ENCODE measurements around the gene MESD.
A peak's percentile ranks its signal among the peaks of the same experiment; 100 is the strongest.

Gene MESD

GRCh38 chr15:80989518-80990478 is at the start of gene MESD:
TSS of gene MESD (minus strand) at chr15:80989819. CDS start at chr15:80989791, 28 bp downstream.
- H3K36me3 ChIP-seq (ENCODE audit: control insufficient read depth in 5 of 5, insufficient read depth in 5 of 5, low read length in 5 of 5) = peaks cover 0 to 4% (median 0%) of the 10 kb centered on the region in 5 donors
- H3K27ac ChIP-seq (ENCODE audit: low read depth, low read length) = peak within 1 kb of the TSS; percentile 99
- no peaks in the 10 kb centered on the region for H3K9me3 ChIP-seq (ENCODE audit: control insufficient read depth in 5 of 5, low read length in 5 of 5)
- no peaks in the 10 kb centered on the region for H3K27me3 ChIP-seq (ENCODE audit: control insufficient read depth in 5 of 5, insufficient read depth in 4 of 5, low read length in 5 of 5)
- H3K9ac ChIP-seq (ENCODE audit: low read length in 5 of 5) = peak within 1 kb of the TSS; percentile 73 to 93 (median 86)
- peak within 1 kb of the TSS; percentile 94 to 99 (median 95) for H3K4me3 ChIP-seq (ENCODE audit: low read depth in 1 of 5, low read length in 5 of 5)
- H3K4me1 ChIP-seq (ENCODE audit: control insufficient read depth in 5 of 5, insufficient read depth in 5 of 5, low read length in 5 of 5) = peaks cover 5 to 57% (median 53%) of the 10 kb centered on the region in 5 donors

- no peak overlapping the region for H3K9ac ChIP-seq (ENCODE audit: low read length in 5 of 5)
- H3K4me1 ChIP-seq (ENCODE audit: control insufficient read depth in 5 of 5, insufficient read depth in 5 of 5, low read length in 5 of 5) = peaks cover 0 to 21% (median 9%) of the 10 kb centered on the region in 5 donors
- H3K36me3 ChIP-seq (ENCODE audit: control insufficient read depth in 5 of 5, insufficient read depth in 5 of 5, low read length in 5 of 5) = no peaks in the 10 kb centered on the region
- no peaks in the 10 kb centered on the region for H3K27me3 ChIP-seq (ENCODE audit: control insufficient read depth in 5 of 5, insufficient read depth in 4 of 5, low read length in 5 of 5)
- no peaks in the 10 kb centered on the region for H3K9me3 ChIP-seq (ENCODE audit: control insufficient read depth in 5 of 5, low read length in 5 of 5)
- H3K4me3 ChIP-seq (ENCODE audit: low read depth in 1 of 5, low read length in 5 of 5) = no peak overlapping the region
- H3K27ac ChIP-seq (ENCODE audit: low read depth, low read length) = no peak overlapping the region
Measured at GRCh38 chr15:81038975-81039607, 49.5 kb upstream of the MESD start.

- no peaks in the 10 kb centered on the region for H3K27me3 ChIP-seq (ENCODE audit: control insufficient read depth in 5 of 5, insufficient read depth in 4 of 5, low read length in 5 of 5)
- H3K4me3 ChIP-seq (ENCODE audit: low read depth in 1 of 5, low read length in 5 of 5) = no peak overlapping the region
- no peaks in the 10 kb centered on the region for H3K9me3 ChIP-seq (ENCODE audit: control insufficient read depth in 5 of 5, low read length in 5 of 5)
- H3K27ac ChIP-seq (ENCODE audit: low read depth, low read length) = no peak overlapping the region
- H3K4me1 ChIP-seq (ENCODE audit: control insufficient read depth in 5 of 5, insufficient read depth in 5 of 5, low read length in 5 of 5) = peaks cover 2 to 29% (median 12%) of the 10 kb centered on the region in 5 donors
- no peak overlapping the region for H3K9ac ChIP-seq (ENCODE audit: low read length in 5 of 5)
- no peaks in the 10 kb centered on the region for H3K36me3 ChIP-seq (ENCODE audit: control insufficient read depth in 5 of 5, insufficient read depth in 5 of 5, low read length in 5 of 5)
Measured at GRCh38 chr15:81037952-81038743, 48.5 kb upstream of the MESD start.

- no peaks in the 10 kb centered on the region for H3K27me3 ChIP-seq (ENCODE audit: control insufficient read depth in 5 of 5, insufficient read depth in 4 of 5, low read length in 5 of 5)
- H3K36me3 ChIP-seq (ENCODE audit: control insufficient read depth in 5 of 5, insufficient read depth in 5 of 5, low read length in 5 of 5) = no peaks in the 10 kb centered on the region
- H3K9ac ChIP-seq (ENCODE audit: low read length in 5 of 5) = no peak overlapping the region
- no peak overlapping the region for H3K4me3 ChIP-seq (ENCODE audit: low read depth in 1 of 5, low read length in 5 of 5)
- H3K27ac ChIP-seq (ENCODE audit: low read depth, low read length) = no peak overlapping the region
- H3K9me3 ChIP-seq (ENCODE audit: control insufficient read depth in 5 of 5, low read length in 5 of 5) = peaks cover 0 to 4% (median 0%) of the 10 kb centered on the region in 5 donors
- H3K4me1 ChIP-seq (ENCODE audit: control insufficient read depth in 5 of 5, insufficient read depth in 5 of 5, low read length in 5 of 5) = peaks cover 0 to 31% (median 16%) of the 10 kb centered on the region in 5 donors
Measured at GRCh38 chr15:81033508-81033907, 43.9 kb upstream of the MESD start.

GRCh38 chr15:81032818-81033217 is 43.2 kb upstream of the MESD start:
- Histone ChIP-seq H3K9me3 (ENCODE audit: control insufficient read depth in 5 of 5, low read length in 5 of 5) (peaks cover 0 to 4% (median 0%) of the 10 kb centered on the region in 5 donors), H3K4me1 (ENCODE audit: control insufficient read depth in 5 of 5, insufficient read depth in 5 of 5, low read length in 5 of 5) (peaks cover 0 to 29% (median 16%) of the 10 kb centered on the region in 5 donors), H3K9ac (ENCODE audit: low read length in 5 of 5) (no peak overlapping the region), H3K36me3 (ENCODE audit: control insufficient read depth in 5 of 5, insufficient read depth in 5 of 5, low read length in 5 of 5) (no peaks in the 10 kb centered on the region), H3K4me3 (ENCODE audit: low read depth in 1 of 5, low read length in 5 of 5) (no peak overlapping the region), H3K27ac (ENCODE audit: low read depth, low read length) (no peak overlapping the region), H3K27me3 (ENCODE audit: control insufficient read depth in 5 of 5, insufficient read depth in 4 of 5, low read length in 5 of 5) (no peaks in the 10 kb centered on the region)

GRCh38 chr15:81032355-81032754 is 42.7 kb upstream of the MESD start:
- Histone ChIP-seq H3K4me3 (ENCODE audit: low read depth in 1 of 5, low read length in 5 of 5) (no peak overlapping the region), H3K9ac (ENCODE audit: low read length in 5 of 5) (no peak overlapping the region), H3K36me3 (ENCODE audit: control insufficient read depth in 5 of 5, insufficient read depth in 5 of 5, low read length in 5 of 5) (no peaks in the 10 kb centered on the region)

GRCh38 chr15:81031203-81031602 is 41.6 kb upstream of the MESD start:
- Histone ChIP-seq H3K4me3 (ENCODE audit: low read depth in 1 of 5, low read length in 5 of 5) (no peak overlapping the region), H3K36me3 (ENCODE audit: control insufficient read depth in 5 of 5, insufficient read depth in 5 of 5, low read length in 5 of 5) (no peaks in the 10 kb centered on the region), H3K9me3 (ENCODE audit: control insufficient read depth in 5 of 5, low read length in 5 of 5) (peaks cover 0 to 4% (median 0%) of the 10 kb centered on the region in 5 donors), H3K9ac (ENCODE audit: low read length in 5 of 5) (no peak overlapping the region), H3K27me3 (ENCODE audit: control insufficient read depth in 5 of 5, insufficient read depth in 4 of 5, low read length in 5 of 5) (no peaks in the 10 kb centered on the region), H3K27ac (ENCODE audit: low read depth, low read length) (no peak overlapping the region), H3K4me1 (ENCODE audit: control insufficient read depth in 5 of 5, insufficient read depth in 5 of 5, low read length in 5 of 5) (peaks cover 0 to 34% (median 27%) of the 10 kb centered on the region in 5 donors)

More at GRCh38 chr15:81032355-81032754, 42.7 kb upstream of the MESD start:
- no peaks in the 10 kb centered on the region for H3K27me3 ChIP-seq (ENCODE audit: control insufficient read depth in 5 of 5, insufficient read depth in 4 of 5, low read length in 5 of 5)
- peaks cover 0 to 30% (median 16%) of the 10 kb centered on the region in 5 donors for H3K4me1 ChIP-seq (ENCODE audit: control insufficient read depth in 5 of 5, insufficient read depth in 5 of 5, low read length in 5 of 5)
- no peak overlapping the region for H3K27ac ChIP-seq (ENCODE audit: low read depth, low read length)
- H3K9me3 ChIP-seq (ENCODE audit: control insufficient read depth in 5 of 5, low read length in 5 of 5) = peaks cover 0 to 4% (median 0%) of the 10 kb centered on the region in 5 donors

- Histone ChIP-seq H3K27me3 (ENCODE audit: control insufficient read depth in 5 of 5, insufficient read depth in 4 of 5, low read length in 5 of 5) (no peaks in the 10 kb centered on the region), H3K9ac (ENCODE audit: low read length in 5 of 5) (no peak overlapping the region), H3K4me3 (ENCODE audit: low read depth in 1 of 5, low read length in 5 of 5) (no peak overlapping the region), H3K27ac (ENCODE audit: low read depth, low read length) (no peak overlapping the region), H3K36me3 (ENCODE audit: control insufficient read depth in 5 of 5, insufficient read depth in 5 of 5, low read length in 5 of 5) (no peaks in the 10 kb centered on the region), H3K9me3 (ENCODE audit: control insufficient read depth in 5 of 5, low read length in 5 of 5) (peaks cover 0 to 4% (median 0%) of the 10 kb centered on the region in 5 donors), H3K4me1 (ENCODE audit: control insufficient read depth in 5 of 5, insufficient read depth in 5 of 5, low read length in 5 of 5) (peaks cover 1 to 38% (median 36%) of the 10 kb centered on the region in 5 donors)
Measured at GRCh38 chr15:81030301-81030750, 40.7 kb upstream of the MESD start.

- Histone ChIP-seq H3K4me3 (ENCODE audit: low read depth in 1 of 5, low read length in 5 of 5) (no peak overlapping the region), H3K36me3 (ENCODE audit: control insufficient read depth in 5 of 5, insufficient read depth in 5 of 5, low read length in 5 of 5) (no peaks in the 10 kb centered on the region), H3K9ac (ENCODE audit: low read length in 5 of 5) (no peak overlapping the region), H3K4me1 (ENCODE audit: control insufficient read depth in 5 of 5, insufficient read depth in 5 of 5, low read length in 5 of 5) (peaks cover 5 to 45% (median 42%) of the 10 kb centered on the region in 5 donors), H3K27me3 (ENCODE audit: control insufficient read depth in 5 of 5, insufficient read depth in 4 of 5, low read length in 5 of 5) (no peaks in the 10 kb centered on the region), H3K27ac (ENCODE audit: low read depth, low read length) (no peak overlapping the region), H3K9me3 (ENCODE audit: control insufficient read depth in 5 of 5, low read length in 5 of 5) (peaks cover 0 to 4% (median 0%) of the 10 kb centered on the region in 5 donors)
Measured at GRCh38 chr15:81029414-81030300, 40.0 kb upstream of the MESD start.
